ENCODE data around the gene TMEM170A. TPM values are rescaled to one million over a fixed set of nuclear protein-coding genes. Genes with fewer than 3 reads are reported as not detected.

TMEM170A gene
- total RNA-seq, 1 experiment from 2014 or later: 34.5 TPM

GRCh38 chr16:75443298-75443697 lies 21.2 kb downstream of the TMEM170A start:
- Histone ChIP-seq H3K9me3 (ENCODE audit: control insufficient read depth in 1 of 2, insufficient read depth in 1 of 2, low read depth in 1 of 2, low read length in 2 of 2) (no peaks in the 10 kb centered on the region), H3K4me2 (ENCODE audit: low read length) (no peak overlapping the region), H3K27ac (ENCODE audit: low read depth, low read length) (no peak overlapping the region), H3K4me3 (replicated peaks in 1 of 2; ENCODE audit: low read depth in 1 of 2, low read length in 2 of 2) (no peak overlapping the region), H3K4me1 (ENCODE audit: control insufficient read depth in 1 of 2, insufficient read depth in 2 of 2, low read length in 2 of 2) (no peaks in the 10 kb centered on the region), H3K79me2 (ENCODE audit: insufficient read depth, low read length) (peaks cover 7% of the 10 kb centered on the region; the same call in 1 of the 2 replicates), H3K9me2 (ENCODE audit: insufficient read depth) (no peaks in the 10 kb centered on the region), H3K27me3 (ENCODE audit: insufficient read depth, low read length) (no peaks in the 10 kb centered on the region), H3K9ac (ENCODE audit: low read length) (no peak overlapping the region), H2AFZ (ENCODE audit: low read depth, low read length, poor library complexity, severe bottlenecking) (no peak overlapping the region), H3K36me3 (ENCODE audit: control insufficient read depth in 1 of 2, insufficient read depth in 2 of 2, low read length in 2 of 2) (peaks cover 0 to 4% of the 10 kb centered on the region in 2 experiments; a peak in 2 of 4 replicates), H4K20me1 (ENCODE audit: insufficient read depth) (no peaks in the 10 kb centered on the region)
- intact Hi-C loops (cut with micrococcal nuclease): no loop called here
- TF ChIP-seq EZH2phosphoT487 (IDR thresholded peaks at IDR 0.05; ENCODE audit: borderline replicate concordance): no peak
- TF ChIP-seq CEBPB (IDR thresholded peaks at IDR 0.05; ENCODE audit: low read depth): no peak
- no peak for TF ChIP-seq YY1 (IDR thresholded peaks at IDR 0.05; ENCODE audit: extremely low read depth, insufficient replicate concordance, low read depth, low read length)
- TF ChIP-seq REST (IDR thresholded peaks at IDR 0.05; ENCODE audit: low read depth): no peak
- no peak for TF ChIP-seq JUND (IDR thresholded peaks at IDR 0.05)
- no peak for TF ChIP-seq ZNF274 (IDR thresholded peaks at IDR 0.05; ENCODE audit: low read depth, low read length)
- no peak for TF ChIP-seq ZBTB33 (IDR thresholded peaks at IDR 0.05; ENCODE audit: extremely low read depth, insufficient replicate concordance, low read length)
- TF ChIP-seq SIN3A (IDR thresholded peaks at IDR 0.05; ENCODE audit: low read depth): no peak
- TF ChIP-seq EGR1 (IDR thresholded peaks at IDR 0.05; ENCODE audit: low read depth): no peak
- no peak for TF ChIP-seq ATF3 (IDR thresholded peaks at IDR 0.05)
- no peak for TF ChIP-seq CBX3 (IDR thresholded peaks at IDR 0.05; ENCODE audit: low read depth)
- no peak for TF ChIP-seq POLR2AphosphoS5 (IDR thresholded peaks at IDR 0.05; ENCODE audit: low read depth, low read length)
- no peak for TF ChIP-seq FOSL1 (IDR thresholded peaks at IDR 0.05; ENCODE audit: low read depth)
- no peak for TF ChIP-seq POLR2A (IDR thresholded peaks at IDR 0.05; ENCODE audit: borderline replicate concordance, extremely low read depth, insufficient read depth, insufficient read length)
- TF ChIP-seq TCF7L2 (IDR thresholded peaks at IDR 0.05; ENCODE audit: borderline replicate concordance, extremely low read depth, insufficient read depth, insufficient read length): no peak
- TF ChIP-seq EZH2 (IDR thresholded peaks at IDR 0.05): no peak
- no peak for TF ChIP-seq RAD21 (IDR thresholded peaks at IDR 0.05; ENCODE audit: low read depth)
- DNase-seq (ENCODE audit: low read depth, low spot score): no peak
- no peak for ATAC-seq
- BruUV-seq (replicated peaks): no TSS peak
- POLR2A ChIA-PET: no interaction called here
- RAD21 ChIA-PET (ENCODE audit: low non-redundant PET in 1 of 2, low total read pairs in 2 of 2, uncharacterized antibody in 2 of 2, unreplicated experiment in 2 of 2): no interaction called here
- CTCF ChIA-PET: interaction anchor here (1.7 kb wide), 1 partner anchor 58 kb away, joined by 5 read pairs; no protein-coding TSS in a partner anchor

All from HCT116 (cell line).